NCI-H187 treated with DMSO at 0.1 percent for 48 hours (cell line): ENCODE measurements around the gene GNA12.

ENCODE experiments used
- DNase-seq: peaks from one replicate; lab custom pipeline; 2025; lab: John Stamatoyannopoulos, UW

The GNA12 gene

GRCh38 chr7:2838451-2838850 lies 5.7 kb downstream of the GNA12 start:
- DNase-seq, result no peak

- DNase-seq, result no peak
Observed at GRCh38 chr7:2837496-2837895, 6.6 kb downstream of the GNA12 start.

GRCh38 chr7:2834748-2835441 lies 9.2 kb downstream of the GNA12 start:
- DNase-seq, result no peak

GRCh38 chr7:2833083-2833910 lies 10.8 kb downstream of the GNA12 start:
- DNase-seq, result no peak

- DNase-seq, result no peak
Observed at GRCh38 chr7:2832461-2832860, 11.6 kb downstream of the GNA12 start.

- DNase-seq, result no peak
Observed at GRCh38 chr7:2830609-2831376, 13.3 kb downstream of the GNA12 start.

GRCh38 chr7:2829040-2829439 lies 15.1 kb downstream of the GNA12 start:
- no peak for DNase-seq

GRCh38 chr7:2826771-2827170 lies 17.3 kb downstream of the GNA12 start:
- no peak for DNase-seq

GRCh38 chr7:2825559-2826227 lies 18.4 kb downstream of the GNA12 start:
- no peak for DNase-seq

- no peak for DNase-seq
Observed at GRCh38 chr7:2824678-2825461, 19.2 kb downstream of the GNA12 start.

GRCh38 chr7:2824026-2824677 lies 20.0 kb downstream of the GNA12 start:
- no peak for DNase-seq

GRCh38 chr7:2823130-2823529 lies 21.0 kb downstream of the GNA12 start:
- peak; percentile 17 for DNase-seq

GRCh38 chr7:2821842-2822507 lies 22.1 kb downstream of the GNA12 start:
- DNase-seq, result no peak

GRCh38 chr7:2821161-2821841 lies 22.8 kb downstream of the GNA12 start:
- peak; percentile 73 for DNase-seq

GRCh38 chr7:2820508-2820934 lies 23.6 kb downstream of the GNA12 start:
- DNase-seq, result no peak

GRCh38 chr7:2819954-2820397 lies 24.1 kb downstream of the GNA12 start:
- DNase-seq, result no peak

- no peak for DNase-seq
Observed at GRCh38 chr7:2819161-2819953, 24.8 kb downstream of the GNA12 start.

- DNase-seq, result no peak
Observed at GRCh38 chr7:2818653-2819052, 25.5 kb downstream of the GNA12 start.

GRCh38 chr7:2818121-2818520 lies 26.0 kb downstream of the GNA12 start:
- DNase-seq, result no peak
